ENCODE data around the gene ASIC2.

Gene ASIC2

GRCh38 chr17:33242375-33243124 is 50.5 kb downstream of the ASIC2 start:
- FAIRE-seq = no peak

- no peak for FAIRE-seq
Measured at GRCh38 chr17:33241390-33241789, 51.7 kb downstream of the ASIC2 start.

- no peak for FAIRE-seq
Measured at GRCh38 chr17:33240362-33240761, 52.7 kb downstream of the ASIC2 start.

GRCh38 chr17:33239702-33240101 is 53.4 kb downstream of the ASIC2 start:
- no peak for FAIRE-seq

GRCh38 chr17:33234930-33235685 is 58.0 kb downstream of the ASIC2 start:
- no peak for FAIRE-seq

- FAIRE-seq = no peak
Measured at GRCh38 chr17:33234233-33234632, 58.9 kb downstream of the ASIC2 start.

GRCh38 chr17:33233811-33234177 is 59.3 kb downstream of the ASIC2 start:
- no peak for FAIRE-seq

- no peak for FAIRE-seq
Measured at GRCh38 chr17:33229499-33229898, 63.6 kb downstream of the ASIC2 start.

GRCh38 chr17:33229028-33229427 is 64.1 kb downstream of the ASIC2 start:
- no peak for FAIRE-seq

GRCh38 chr17:33228548-33228947 is 64.5 kb downstream of the ASIC2 start:
- no peak for FAIRE-seq

GRCh38 chr17:33227911-33228310 is 65.2 kb downstream of the ASIC2 start:
- no peak for FAIRE-seq

- no peak for FAIRE-seq
Measured at GRCh38 chr17:33225994-33226393, 67.1 kb downstream of the ASIC2 start.

GRCh38 chr17:33225509-33225908 is 67.6 kb downstream of the ASIC2 start:
- no peak for FAIRE-seq

GRCh38 chr17:33220036-33220435 is 73.1 kb downstream of the ASIC2 start:
- FAIRE-seq = no peak

- no peak for FAIRE-seq
Measured at GRCh38 chr17:33218698-33219601, 74.1 kb downstream of the ASIC2 start.

GRCh38 chr17:33217891-33218290 is 75.2 kb downstream of the ASIC2 start:
- FAIRE-seq = no peak

GRCh38 chr17:33214996-33215395 is 78.1 kb downstream of the ASIC2 start:
- FAIRE-seq = no peak

- FAIRE-seq = no peak
Measured at GRCh38 chr17:33210285-33210684, 82.8 kb downstream of the ASIC2 start.

GRCh38 chr17:33209671-33210070 is 83.4 kb downstream of the ASIC2 start:
- FAIRE-seq = no peak

- FAIRE-seq = no peak
Measured at GRCh38 chr17:33207231-33207630, 85.9 kb downstream of the ASIC2 start.

GRCh38 chr17:33205552-33205951 is 87.5 kb downstream of the ASIC2 start:
- no peak for FAIRE-seq

- FAIRE-seq = no peak
Measured at GRCh38 chr17:33204701-33205100, 88.4 kb downstream of the ASIC2 start.

- FAIRE-seq = no peak
Measured at GRCh38 chr17:33204156-33204555, 88.9 kb downstream of the ASIC2 start.

Measured in G401.6 (cell line).